HG03469 (cell line): Measurements from ENCODE around the gene RASA4.
"Not testable (repeated sequence)": the region's sequence is repeated elsewhere in the genome, so short reads cannot be mapped to it uniquely, and the experiment has no call there.

Source experiments
- ATAC-seq: cut with Tn5 transposase; IDR thresholded peaks from one replicate; pipeline ENCODE4 v1.9.1; 2021; ENCODE audit warnings: mild to moderate bottlenecking, moderate library complexity, moderate number of reproducible peaks; ENCODE audit not compliant: unreplicated experiment

The RASA4 gene

DNA sequence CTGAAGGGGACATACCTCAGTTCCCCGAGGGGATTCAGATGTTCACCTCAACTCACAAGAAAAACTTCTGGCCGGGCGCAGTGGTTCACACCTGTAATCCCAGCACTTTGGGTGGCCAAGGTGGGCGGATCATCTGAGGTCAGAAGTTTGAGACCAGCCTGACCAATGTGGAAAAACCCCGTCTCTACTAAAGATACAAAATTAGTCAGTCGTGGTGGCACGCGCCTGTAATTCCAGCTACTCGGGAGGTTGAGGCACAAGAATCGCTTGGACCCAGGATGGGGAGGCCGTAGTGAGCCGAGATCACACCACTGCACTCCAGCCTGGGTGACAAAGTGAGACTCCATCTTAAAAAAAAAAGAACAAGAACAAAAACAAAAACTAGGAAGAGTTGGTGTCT is 71.3 kb downstream of the RASA4 start:
- not testable (repeated sequence) for ATAC-seq

DNA sequence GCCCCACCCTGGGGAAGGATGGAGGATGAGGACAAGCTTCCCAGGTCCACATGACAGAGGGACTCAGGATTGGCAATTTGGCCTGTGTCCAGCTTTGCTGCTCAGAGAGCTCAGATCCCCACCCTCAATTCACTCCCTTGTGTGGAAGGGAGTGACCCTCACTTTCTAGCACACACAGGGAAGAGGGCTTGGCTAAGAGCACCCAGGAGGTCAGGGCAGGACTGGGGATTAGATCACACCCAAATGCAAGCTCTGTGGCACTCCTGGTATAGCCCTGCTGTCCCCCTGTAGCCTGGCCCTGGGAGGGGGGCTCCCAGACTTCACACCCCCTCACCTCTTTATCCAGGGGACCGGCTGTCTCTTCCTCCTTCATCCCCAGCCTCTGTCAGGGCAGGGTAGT is 72.2 kb downstream of the RASA4 start:
- not testable (repeated sequence) for ATAC-seq

DNA sequence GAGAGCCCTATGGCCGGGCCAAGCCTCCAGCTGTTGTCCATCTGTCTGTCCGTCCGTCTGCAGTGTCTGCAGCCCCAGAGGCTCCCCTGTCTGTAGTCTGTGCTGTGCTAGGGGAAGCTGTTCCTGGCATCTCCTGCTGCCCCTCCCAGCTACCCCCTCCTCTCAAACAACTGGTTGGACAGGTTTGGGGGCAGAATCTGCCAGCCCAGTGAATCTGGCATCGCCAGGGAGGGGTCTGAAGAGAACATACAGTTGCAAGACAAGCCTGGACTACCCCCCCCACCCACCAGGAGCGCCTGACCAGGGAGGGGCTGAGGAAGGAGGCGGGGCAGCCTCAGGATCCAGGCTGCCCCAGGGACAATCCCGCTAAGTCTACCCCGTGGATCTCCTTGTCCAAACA is 73.0 kb downstream of the RASA4 start, which contains the start of gene UPK3BL2:
Gene UPK3BL2 (minus strand): TSS at position 101 of the 400 bp plus-strand sequence. CDS start 60 bp downstream, at position 41.
- ATAC-seq = not testable (repeated sequence)

DNA sequence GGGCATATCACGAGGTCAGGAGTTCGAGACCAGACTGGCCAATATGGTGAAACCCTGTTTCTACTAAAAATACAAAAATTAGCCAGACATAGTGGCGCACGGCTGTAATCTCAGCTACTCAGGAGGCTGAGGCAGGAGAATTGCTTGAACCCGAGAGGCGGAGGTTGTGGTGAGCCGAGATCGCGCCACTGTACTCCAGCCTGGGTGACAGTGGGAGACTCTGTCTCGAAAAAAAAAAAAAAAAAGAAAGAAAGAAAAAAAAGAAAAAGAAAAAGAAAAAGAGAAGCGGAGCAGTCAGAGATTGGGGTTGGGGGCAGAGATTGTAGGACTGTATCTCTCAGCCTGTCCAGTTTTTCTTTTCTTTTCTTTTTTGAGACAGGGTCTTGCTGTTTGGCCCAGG is 73.8 kb downstream of the RASA4 start:
- not testable (repeated sequence) for ATAC-seq

DNA sequence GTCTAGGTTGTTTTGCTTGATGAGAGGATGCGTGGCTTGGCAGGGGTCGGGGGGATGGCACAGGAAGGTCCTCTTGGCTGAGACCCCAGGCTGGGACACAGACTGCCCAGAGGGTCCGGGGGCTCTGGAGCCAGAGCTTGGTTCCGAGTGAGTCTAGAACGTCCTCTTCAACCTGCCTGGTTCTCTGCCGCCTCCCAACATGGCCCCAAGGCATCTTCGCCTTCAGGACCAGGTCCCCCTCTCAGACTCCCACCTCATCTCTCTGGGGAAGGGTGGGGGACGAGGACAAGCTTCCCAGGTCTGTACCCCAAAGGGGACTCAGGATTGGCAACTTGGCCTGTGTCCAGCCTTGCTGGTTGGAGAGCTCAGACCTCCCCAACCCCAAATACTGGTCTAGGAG is 74.5 kb downstream of the RASA4 start:
- ATAC-seq = not testable (repeated sequence)

DNA sequence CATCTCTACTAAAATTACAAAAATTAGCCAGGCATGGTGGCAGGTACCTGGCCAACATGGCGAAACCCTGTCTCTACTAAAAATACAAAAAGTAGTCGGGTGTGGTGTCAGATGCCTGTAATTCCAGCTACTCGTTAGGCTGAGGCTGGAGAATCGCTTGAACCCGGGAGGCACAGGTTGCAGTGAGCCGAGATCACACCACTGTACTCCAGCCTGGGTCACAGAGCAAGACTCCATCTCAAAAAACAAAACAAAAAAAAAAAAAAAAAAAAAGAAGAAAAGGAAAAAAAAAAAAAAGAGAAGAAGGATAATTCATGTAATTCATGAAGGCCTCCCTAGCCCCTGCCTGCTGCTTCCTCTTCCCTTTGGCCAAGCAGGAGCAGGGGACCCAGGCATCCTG is 76.0 kb downstream of the RASA4 start:
- not testable (repeated sequence) for ATAC-seq

DNA sequence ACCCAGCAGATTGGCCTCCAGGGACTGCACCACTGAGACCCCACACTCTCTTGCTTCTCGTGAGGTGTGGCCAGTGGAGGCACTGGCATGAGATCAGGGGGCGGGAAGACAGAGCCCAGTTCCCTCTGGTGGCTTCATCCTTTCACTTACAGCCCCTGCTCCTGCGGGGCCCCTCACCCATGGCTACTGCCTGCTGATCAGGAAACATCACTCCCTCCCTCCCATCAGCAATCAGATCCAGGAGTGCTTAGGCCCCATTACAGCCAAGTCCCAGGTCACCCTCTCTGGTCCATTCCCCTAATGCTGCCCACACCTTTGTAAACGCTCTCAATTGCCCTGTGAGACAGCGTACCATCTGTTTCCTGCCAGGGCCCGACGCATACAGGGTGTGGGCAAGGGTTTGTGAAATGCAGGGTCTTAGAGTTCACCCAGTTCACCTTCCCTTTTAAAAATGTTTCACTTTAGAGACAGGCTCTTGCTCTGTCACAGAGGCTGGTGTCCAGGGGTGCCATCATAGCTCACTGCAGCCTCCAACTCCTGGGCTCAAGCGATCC is 81.4 kb downstream of the RASA4 start:
- ATAC-seq = not testable (repeated sequence)

DNA sequence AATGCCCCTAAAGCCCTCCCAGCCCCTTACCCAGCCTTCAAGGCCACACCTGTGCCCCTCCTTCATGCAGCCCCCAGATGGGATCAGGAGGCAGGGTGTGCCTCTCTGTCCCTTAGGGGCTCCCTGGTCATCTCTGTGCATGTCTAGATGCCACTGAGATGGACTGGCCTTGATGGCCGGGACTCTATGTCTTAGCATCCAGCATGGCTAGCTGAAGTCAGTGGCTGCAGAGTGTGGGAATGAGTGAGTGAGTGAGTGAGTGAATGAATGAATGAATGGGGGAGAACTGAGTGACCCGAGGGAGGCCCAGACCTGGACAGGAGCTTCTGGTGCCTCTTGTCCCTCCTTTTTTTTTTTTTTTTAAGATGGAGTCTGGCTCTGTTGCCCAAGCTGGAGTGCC is 84.4 kb downstream of the RASA4 start:
- ATAC-seq = not testable (repeated sequence)

DNA sequence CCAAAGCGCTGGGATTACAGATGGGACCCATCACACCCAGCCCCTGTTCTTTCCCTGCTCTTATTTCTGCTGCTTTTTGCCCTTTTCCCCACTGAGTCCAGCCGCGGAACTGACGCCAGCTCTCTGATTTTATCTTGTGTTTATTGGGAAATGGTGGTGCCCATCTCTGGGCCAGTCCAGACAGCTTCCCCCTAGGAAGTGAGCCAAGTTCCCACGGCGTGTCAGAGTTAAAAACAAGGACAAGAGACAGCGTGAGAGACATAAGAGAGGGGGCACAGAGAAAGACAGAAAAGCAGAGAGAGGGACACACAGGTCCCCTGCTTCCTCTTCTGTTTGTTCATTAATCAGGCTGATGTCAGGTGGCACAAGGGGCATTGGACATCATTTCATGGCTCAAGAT is 85.0 kb downstream of the RASA4 start:
- ATAC-seq = not testable (repeated sequence)

DNA sequence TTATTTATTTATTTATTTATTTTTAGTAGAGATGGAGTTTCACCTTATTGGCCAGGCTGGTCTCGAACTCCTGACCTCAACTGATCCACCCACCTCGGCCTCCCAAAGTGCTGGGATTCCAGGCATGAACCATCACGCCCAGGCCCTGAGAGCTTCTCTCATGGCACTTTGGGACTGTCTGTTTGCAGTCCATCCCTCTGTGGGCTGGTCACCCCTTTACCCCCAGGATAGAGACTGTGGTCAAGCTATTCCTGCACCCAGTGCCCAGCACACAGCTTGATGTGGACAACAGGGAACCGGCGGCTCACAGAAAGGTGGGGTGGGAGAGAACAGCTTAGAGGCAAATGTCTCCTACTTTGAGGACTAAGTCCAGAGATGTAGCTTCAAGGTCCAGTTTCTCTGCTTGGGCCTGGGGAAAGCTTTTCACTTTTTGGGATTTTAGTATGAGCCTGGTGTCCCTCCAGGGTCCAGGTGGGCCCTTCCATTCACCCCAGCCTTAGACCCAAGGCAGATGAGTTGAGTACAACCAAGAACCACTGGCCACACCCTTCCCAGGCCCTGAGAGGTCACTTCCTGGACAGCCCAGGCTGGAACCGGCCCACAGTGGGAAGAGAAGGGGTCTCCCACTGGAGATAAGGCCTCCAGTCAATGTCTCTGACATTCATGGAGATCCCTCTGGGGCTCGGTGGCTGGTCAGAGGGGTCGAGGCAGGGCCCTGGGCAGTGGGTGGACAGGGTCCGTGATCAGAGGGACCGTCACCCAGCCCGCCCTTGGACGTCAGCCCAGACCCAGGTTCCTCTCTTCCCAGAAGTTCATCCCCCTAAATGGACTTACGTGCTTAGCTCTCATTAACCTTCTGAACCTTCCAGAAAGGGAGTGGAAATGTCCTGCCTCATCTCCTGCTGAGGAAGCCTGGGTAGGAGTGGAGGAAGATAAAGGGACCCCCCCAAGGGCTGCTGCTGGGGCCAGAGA is 88.4 kb downstream of the RASA4 start:
- not testable (repeated sequence) for ATAC-seq

DNA sequence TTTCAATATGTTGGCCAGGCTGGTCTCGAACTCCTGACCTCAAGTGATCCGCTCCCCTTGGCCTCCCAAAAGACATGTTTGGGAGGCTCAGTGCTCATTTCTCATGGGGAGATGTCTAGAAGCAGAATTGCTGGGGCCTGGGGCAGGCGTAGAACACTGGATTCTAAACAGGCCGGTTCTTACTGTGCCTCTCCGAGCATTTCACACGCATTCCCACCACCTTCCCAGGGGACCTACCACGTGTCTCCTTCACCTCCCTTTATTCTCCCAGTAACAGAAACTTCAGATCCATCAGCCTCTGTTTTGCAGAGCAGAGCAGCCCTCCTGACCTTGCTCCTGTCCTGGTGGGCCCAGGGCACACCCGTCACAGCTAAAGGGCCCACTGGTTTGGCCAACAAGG is 89.4 kb downstream of the RASA4 start:
- not testable (repeated sequence) for ATAC-seq

DNA sequence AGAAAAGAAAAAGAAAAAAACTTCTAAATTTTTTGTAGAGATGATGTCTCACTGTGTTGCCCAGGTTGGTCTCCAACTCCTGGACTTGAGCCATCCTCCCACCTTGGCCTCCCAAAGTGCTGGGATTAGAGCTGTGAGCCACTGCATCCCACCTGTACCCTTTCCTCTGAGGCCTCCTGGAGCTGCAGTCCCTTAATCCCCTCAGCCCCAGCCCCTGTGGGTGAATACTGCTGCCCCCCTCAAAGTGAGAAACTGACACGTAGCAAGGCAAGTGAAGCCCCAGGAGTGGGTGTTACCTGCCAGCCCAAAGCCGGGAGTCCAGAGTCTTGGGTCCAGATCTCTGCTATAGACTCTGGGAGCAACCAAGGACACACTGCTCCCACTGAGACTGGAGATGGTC is 91.8 kb downstream of the RASA4 start:
- not testable (repeated sequence) for ATAC-seq
